ENCODE measurements around the gene NLRP6.
"Not testable (repeated sequence)": the region's sequence is repeated elsewhere in the genome, so short reads cannot be mapped to it uniquely, and the experiment has no call there.

The NLRP6 gene

DNA sequence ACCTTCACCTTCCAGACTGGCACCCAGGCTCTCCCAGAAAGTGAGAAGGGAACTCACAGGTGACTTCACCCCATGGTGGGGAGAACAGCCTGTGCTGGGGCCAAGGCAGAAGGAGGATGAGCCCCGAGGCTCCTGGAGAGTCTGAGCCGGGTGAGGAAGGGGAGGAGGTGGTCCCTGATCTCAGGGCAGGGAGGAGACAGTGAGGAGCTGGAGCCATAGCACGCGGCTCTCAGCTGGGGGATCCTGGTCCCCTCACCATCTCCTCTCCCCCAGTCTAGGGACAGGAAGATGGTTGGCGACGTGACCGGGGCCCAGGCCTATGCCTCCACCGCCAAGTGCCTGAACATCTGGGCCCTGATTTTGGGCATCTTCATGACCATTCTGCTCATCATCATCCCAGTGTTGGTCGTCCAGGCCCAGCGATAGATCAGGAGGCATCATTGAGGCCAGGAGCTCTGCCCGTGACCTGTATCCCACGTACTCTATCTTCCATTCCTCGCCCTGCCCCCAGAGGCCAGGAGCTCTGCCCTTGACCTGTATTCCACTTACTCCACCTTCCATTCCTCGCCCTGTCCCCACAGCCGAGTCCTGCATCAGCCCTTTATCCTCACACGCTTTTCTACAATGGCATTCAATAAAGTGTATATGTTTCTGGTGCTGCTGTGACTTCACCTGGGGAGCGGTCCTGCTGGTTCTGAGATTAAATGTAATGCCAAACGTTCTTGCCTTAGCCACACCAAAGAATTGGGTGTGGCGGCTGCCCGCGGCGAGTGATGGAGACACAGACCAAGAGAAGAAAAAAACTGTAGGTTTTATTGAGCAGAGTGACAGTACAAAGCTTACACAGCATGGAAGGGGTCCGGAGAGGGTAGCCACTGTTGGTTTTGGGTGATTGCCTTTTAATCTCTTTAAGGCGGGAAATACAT, 30.8 kb downstream of the NLRP6 start:
- DNase-seq = not testable (repeated sequence)

- DNase-seq = not testable (repeated sequence)
Measured at GRCh38 chr11:309979-310572, 31.9 kb downstream of the NLRP6 start.

DNA sequence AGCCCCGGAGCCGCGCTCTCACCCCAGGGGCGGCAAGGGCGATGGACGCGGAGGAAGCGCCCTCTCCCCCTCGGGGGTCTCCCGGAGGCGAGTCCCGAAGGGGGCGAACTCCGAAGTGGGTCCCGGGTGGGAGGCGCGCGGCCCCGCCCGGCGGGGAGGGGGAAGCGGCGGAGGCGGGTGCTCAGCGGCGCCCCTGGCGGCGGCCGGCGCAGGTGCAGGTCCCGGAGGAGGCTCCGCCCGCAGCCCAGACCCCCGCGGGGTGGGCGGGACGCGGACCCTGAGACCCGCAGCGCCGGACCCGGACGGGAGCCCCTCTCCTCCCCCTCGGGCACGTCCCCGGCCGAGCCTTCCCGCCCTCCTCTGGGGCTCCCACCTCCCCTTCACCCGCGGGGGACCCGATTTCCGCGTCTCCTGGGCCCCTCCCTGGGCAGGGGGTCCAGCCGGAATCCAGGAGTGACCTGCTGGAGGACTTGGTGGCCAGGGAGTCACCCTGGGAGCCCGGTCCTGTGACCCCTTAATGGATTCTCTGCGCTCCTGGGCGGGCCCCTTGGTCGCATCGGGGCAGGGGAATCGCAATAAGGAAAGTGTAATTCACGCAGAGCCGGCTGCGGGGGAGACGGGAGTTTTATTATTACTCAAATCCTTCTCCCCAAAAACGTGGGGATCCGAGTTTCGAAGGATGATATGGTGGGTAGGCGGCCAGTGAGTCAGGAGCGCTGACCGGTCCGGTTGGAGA, 33.0 kb downstream of the NLRP6 start:
- DNase-seq = not testable (repeated sequence)

DNA sequence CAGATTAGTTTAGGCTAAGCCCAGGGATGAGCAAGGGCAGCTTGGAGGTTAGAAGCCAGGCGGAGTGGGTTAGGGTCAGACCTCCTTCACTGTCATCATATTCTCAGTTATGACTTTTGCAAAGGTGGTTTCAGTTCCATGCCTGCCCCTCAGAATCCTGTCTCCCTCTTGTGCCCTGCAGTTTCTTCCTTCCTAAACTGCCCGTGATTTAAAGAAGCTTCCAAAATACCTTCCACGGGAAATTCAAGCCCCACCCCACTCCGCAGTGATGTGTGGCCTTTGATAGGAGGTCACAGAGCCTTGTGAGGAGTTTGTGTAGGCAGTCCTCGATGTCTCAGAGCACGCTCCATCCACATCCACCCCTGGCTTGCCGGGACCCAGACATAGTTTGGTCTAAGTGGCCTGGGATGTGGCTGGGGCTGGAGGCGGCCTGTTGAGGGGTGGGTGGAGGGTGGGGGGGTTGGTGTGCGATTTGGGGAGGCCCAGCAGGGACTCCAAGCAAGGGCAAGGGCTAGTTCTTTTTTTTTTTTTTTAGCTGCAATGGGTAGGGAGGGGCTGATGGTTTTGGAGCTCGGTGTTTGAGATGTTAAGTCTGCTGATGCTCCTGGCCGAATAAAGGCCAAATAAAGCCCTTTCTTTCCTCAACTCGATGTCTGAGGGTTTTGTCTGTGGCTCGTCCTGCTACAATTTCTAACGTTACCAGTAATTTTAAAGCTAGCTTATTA, 34.0 kb downstream of the NLRP6 start:
- no peak for DNase-seq

DNA sequence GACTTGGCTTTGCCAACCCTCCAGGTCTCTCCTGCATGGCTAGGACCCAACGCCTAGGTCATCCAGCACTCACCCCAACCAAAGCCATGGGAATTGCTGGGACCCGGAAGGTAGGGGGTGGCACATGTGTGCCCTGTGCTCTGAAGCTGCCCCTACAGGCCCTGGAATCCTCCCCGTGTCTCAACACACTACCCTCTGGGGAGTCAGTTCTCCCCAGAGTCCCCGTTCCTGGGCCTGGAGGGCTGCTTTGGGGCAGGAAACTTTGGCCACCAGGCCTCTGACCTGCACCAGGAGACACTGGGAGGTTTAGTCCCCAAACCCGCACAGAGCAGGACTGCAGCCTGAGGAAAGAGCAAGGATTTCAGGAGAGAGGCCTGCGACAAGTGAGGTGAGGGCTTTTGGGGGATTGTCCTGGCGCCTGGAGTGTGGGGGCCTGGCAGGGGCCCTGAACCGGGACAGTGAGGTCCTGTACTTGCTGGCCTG, 35.1 kb downstream of the NLRP6 start:
- no peak for DNase-seq

- peak in 2 of 4 experiments; percentile 27 to 29 for DNase-seq
Measured at GRCh38 chr11:313787-314553, 35.8 kb downstream of the NLRP6 start, which contains the start of gene IFITM1. Gene IFITM1 (plus strand): TSS chr11:314040. CDS start chr11:314171, 131 bp downstream.

GRCh38 chr11:314554-314875, 36.3 kb downstream of the NLRP6 start:
- not testable (repeated sequence) for DNase-seq

- DNase-seq = no peak
Measured at GRCh38 chr11:315051-315481, 36.9 kb downstream of the NLRP6 start.

- DNase-seq = no peak
Measured at GRCh38 chr11:315516-315994, 37.3 kb downstream of the NLRP6 start.

- no peak for DNase-seq
Measured at GRCh38 chr11:316031-316701, 38.0 kb downstream of the NLRP6 start.

- DNase-seq = no peak
Measured at GRCh38 chr11:316891-317301, 38.7 kb downstream of the NLRP6 start.

DNA sequence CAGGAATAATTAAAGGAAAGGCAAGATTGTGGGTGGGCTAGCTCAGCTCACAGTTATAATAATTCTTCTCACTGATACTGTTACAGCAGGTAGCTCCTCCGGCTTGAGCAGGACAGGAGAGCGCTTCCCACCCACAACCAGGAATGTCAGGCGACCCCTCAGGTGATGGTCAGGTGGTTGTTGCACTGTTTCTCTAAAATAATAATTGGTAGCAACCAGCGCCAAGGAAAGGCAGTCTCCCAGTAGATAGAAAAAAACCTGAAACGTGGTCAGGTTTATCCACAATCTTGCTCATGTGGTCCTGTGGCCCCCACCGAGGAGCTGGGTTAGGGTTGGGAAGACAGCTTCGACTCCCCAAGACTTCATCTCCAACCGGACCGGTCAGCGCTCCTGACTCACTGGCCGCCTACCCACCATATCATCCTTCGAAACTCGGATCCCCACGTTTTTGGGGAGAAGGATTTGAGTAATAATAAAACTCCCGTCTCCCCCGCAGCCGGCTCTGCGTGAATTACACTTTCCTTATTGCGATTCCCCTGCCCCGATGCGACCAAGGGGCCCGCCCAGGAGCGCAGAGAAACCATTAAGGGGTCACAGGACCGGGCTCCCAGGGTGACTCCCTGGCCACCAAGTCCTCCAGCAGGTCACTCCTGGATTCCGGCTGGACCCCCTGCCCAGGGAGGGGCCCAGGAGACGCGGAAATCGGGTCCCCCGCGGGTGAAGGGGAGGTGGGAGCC, 39.6 kb downstream of the NLRP6 start:
- not testable (repeated sequence) for DNase-seq

DNA sequence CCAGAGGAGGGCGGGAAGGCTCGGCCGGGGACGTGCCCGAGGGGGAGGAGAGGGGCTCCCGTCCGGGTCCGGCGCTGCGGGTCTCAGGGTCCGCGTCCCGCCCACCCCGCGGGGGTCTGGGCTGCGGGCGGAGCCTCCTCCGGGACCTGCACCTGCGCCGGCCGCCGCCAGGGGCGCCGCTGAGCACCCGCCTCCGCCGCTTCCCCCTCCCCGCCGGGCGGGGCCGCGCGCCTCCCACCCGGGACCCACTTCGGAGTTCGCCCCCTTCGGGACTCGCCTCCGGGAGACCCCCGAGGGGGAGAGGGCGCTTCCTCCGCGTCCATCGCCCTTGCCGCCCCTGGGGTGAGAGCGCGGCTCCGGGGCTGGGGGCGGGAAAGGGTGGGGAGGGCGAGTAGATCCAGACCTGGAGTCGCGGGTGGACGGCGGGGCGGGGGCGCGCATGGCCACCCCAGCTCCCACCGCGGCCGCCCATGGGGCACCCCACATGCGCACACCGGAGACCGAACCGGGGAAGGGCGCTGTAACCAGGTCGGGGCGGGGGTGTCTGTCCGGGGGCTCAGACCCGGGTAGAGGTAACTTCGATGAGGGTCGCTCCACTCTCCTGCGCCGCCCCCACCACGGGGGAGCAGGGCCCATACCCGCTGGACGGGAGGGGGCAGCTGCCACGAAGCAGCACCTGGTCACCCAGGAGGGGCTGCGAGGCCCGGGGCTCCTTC, 40.4 kb downstream of the NLRP6 start:
- DNase-seq = not testable (repeated sequence)

GRCh38 chr11:319121-319887, 41.1 kb downstream of the NLRP6 start:
- not testable (repeated sequence) for DNase-seq

GRCh38 chr11:319888-320273, 41.7 kb downstream of the NLRP6 start:
- not testable (repeated sequence) for DNase-seq

GRCh38 chr11:324156-324555, 45.9 kb downstream of the NLRP6 start:
- no peak for DNase-seq

- not testable (repeated sequence) for DNase-seq
Measured at GRCh38 chr11:324593-325517, 46.6 kb downstream of the NLRP6 start.
